ENCODE results near the gene CELA2A. TPM values are rescaled to one million over a fixed set of nuclear protein-coding genes. Genes with fewer than 3 reads are reported as not detected.
"Not testable (repeated sequence)": the region's sequence is repeated elsewhere in the genome, so short reads cannot be mapped to it uniquely, and the experiment has no call there.

Gene CELA2A
- total RNA-seq, 1 experiment from 2014 or later = not detected

GRCh38 chr1:15500184-15501178 lies 43.9 kb downstream of the CELA2A start:
- DNase-seq (ENCODE audit: low spot score) = no peak

GRCh38 chr1:15501208-15502032 lies 44.9 kb downstream of the CELA2A start:
- DNase-seq (ENCODE audit: low spot score) = peak; percentile 14

GRCh38 chr1:15504436-15504835 lies 47.9 kb downstream of the CELA2A start:
- no peak for DNase-seq (ENCODE audit: low spot score)

- DNase-seq (ENCODE audit: low spot score) = no peak
Measured at GRCh38 chr1:15506831-15507230, 50.3 kb downstream of the CELA2A start.

- DNase-seq (ENCODE audit: low spot score) = no peak
Measured at GRCh38 chr1:15507278-15507677, 50.7 kb downstream of the CELA2A start.

- DNase-seq (ENCODE audit: low spot score) = no peak
Measured at GRCh38 chr1:15508700-15509487, 52.4 kb downstream of the CELA2A start.

GRCh38 chr1:15509586-15509985 lies 53.1 kb downstream of the CELA2A start:
- no peak for DNase-seq (ENCODE audit: low spot score)

GRCh38 chr1:15510611-15511405 lies 54.3 kb downstream of the CELA2A start:
- DNase-seq (ENCODE audit: low spot score) = no peak

- DNase-seq (ENCODE audit: low spot score) = no peak
Measured at GRCh38 chr1:15513192-15513591, 56.7 kb downstream of the CELA2A start.

- no peak for DNase-seq (ENCODE audit: low spot score)
Measured at GRCh38 chr1:15513919-15514318, 57.4 kb downstream of the CELA2A start.

- not testable (repeated sequence) for DNase-seq (ENCODE audit: low spot score)
Measured at GRCh38 chr1:15514557-15514956, 58.0 kb downstream of the CELA2A start.

GRCh38 chr1:15515022-15515663 lies 58.6 kb downstream of the CELA2A start:
- DNase-seq (ENCODE audit: low spot score) = peak; percentile 13

GRCh38 chr1:15519625-15520024 lies 63.1 kb downstream of the CELA2A start:
- DNase-seq (ENCODE audit: low spot score) = no peak

GRCh38 chr1:15521206-15521906 lies 64.8 kb downstream of the CELA2A start:
- DNase-seq (ENCODE audit: low spot score) = not testable (repeated sequence)

Other genes with a start within 250 kb of the CELA2A start
- 4.6 and 6.0 TPM in 2 replicates for gene FHAD1, start 209.5 kb upstream of the CELA2A start, total RNA-seq (2014; rRNA removed; shearing (Covaris generic))
- 55.7 and 58.5 TPM in 2 replicates for gene EFHD2, start 46.8 kb upstream of the CELA2A start, total RNA-seq (2014; rRNA removed; shearing (Covaris generic))
- not detected in 2 replicates for gene CTRC, start 18.3 kb upstream of the CELA2A start, total RNA-seq (2014; rRNA removed; shearing (Covaris generic))
- not detected in 2 replicates for gene CELA2B, start 19.4 kb downstream of the CELA2A start, total RNA-seq (2014; rRNA removed; shearing (Covaris generic))
- 8.0 and 8.6 TPM in 2 replicates for gene CASP9, start 67.5 kb downstream of the CELA2A start, total RNA-seq (2014; rRNA removed; shearing (Covaris generic))
- 8.7 and 14.5 TPM in 2 replicates for gene DNAJC16, start 70.1 kb downstream of the CELA2A start, total RNA-seq (2014; rRNA removed; shearing (Covaris generic))
- gene AGMAT, start 128.3 kb downstream of the CELA2A start, total RNA-seq (2014; rRNA removed; shearing (Covaris generic)) = not detected in 2 replicates
- 6.2 and 7.6 TPM in 2 replicates for gene DDI2, start 160.7 kb downstream of the CELA2A start, total RNA-seq (2014; rRNA removed; shearing (Covaris generic))
- gene PLEKHM2, start 227.6 kb downstream of the CELA2A start, total RNA-seq (2014; rRNA removed; shearing (Covaris generic)) = 18.4 and 22.2 TPM in 2 replicates

Data from A172 (cell line).